GM12892 (cell line): ENCODE measurements around the gene RNF224.

ENCODE experiments used
- DNase-seq: peaks from one replicate; pipeline ENCODE4 v3.0.0; 2011; ENCODE audit not compliant: insufficient read length
- FAIRE-seq: peaks from 2 replicates; lab custom pipeline; 2011; peaks lifted over from hg19 to GRCh38; lab: Jason Lieb, UNC
- POLR2A ChIP-seq: IDR thresholded peaks from 2 replicates; pipeline ENCODE4 v1.6.1; 2011; ENCODE audit warnings: low read depth, low read length, control low read depth
- POLR2AphosphoS5 ChIP-seq: IDR thresholded peaks from 2 replicates; pipeline ENCODE4 v1.6.1; 2011; ENCODE audit warnings: low read depth, low read length, control low read depth
- TAF1 ChIP-seq: IDR thresholded peaks from 2 replicates; pipeline ENCODE4 v1.6.1; 2011; ENCODE audit warnings: low read depth, mild to moderate bottlenecking, control low read depth, low read length, borderline replicate concordance

RNF224 gene

GRCh38 chr9:137194909-137195308 is 32.4 kb upstream of the RNF224 start:
- TF ChIP-seq TAF1 = no peak
- TF ChIP-seq POLR2AphosphoS5 = no peak
- no peak for TF ChIP-seq POLR2A
- no peak for DNase-seq
- no peak for FAIRE-seq

GRCh38 chr9:137195525-137196220 is 31.6 kb upstream of the RNF224 start:
- DNase-seq = no peak
- TF ChIP-seq POLR2A = no peak
- TF ChIP-seq POLR2AphosphoS5 = no peak
- no peak for TF ChIP-seq TAF1
- no peak for FAIRE-seq

- TF ChIP-seq POLR2A (no peak), POLR2AphosphoS5 (no peak), TAF1 (no peak)
- no peak for FAIRE-seq
- DNase-seq = no peak
Observed at GRCh38 chr9:137198051-137198901, 29.0 kb upstream of the RNF224 start.

- DNase-seq (no peak), FAIRE-seq (no peak)
- TF ChIP-seq POLR2A (no peak), TAF1 (no peak), POLR2AphosphoS5 (no peak)
Observed at GRCh38 chr9:137198902-137199283, 28.4 kb upstream of the RNF224 start.

GRCh38 chr9:137199411-137200121 is 27.7 kb upstream of the RNF224 start:
- DNase-seq (no peak), FAIRE-seq (no peak)
- no peak for TF ChIP-seq POLR2A
- TF ChIP-seq POLR2AphosphoS5 = no peak
- TF ChIP-seq TAF1 = no peak

- peak; percentile 83; the same call in 1 of the 2 replicates for TF ChIP-seq TAF1
- TF ChIP-seq POLR2AphosphoS5 = peak; percentile 84
- peak; percentile 93 for TF ChIP-seq POLR2A
- FAIRE-seq (peak; percentile 97), DNase-seq (peak; percentile 100)
Observed at GRCh38 chr9:137200311-137201204, 26.7 kb upstream of the RNF224 start, which contains the start of gene TPRN. Gene TPRN, minus strand, starts transcription at chr9:137200741. Its CDS starts 30 bp downstream, at chr9:137200711.

- DNase-seq = no peak
- TF ChIP-seq POLR2AphosphoS5 (no peak), TAF1 (no peak), POLR2A (no peak)
- no peak for FAIRE-seq
Observed at GRCh38 chr9:137201205-137201868, 26.0 kb upstream of the RNF224 start.

GRCh38 chr9:137202966-137203365 is 24.3 kb upstream of the RNF224 start:
- FAIRE-seq = no peak
- no peak for TF ChIP-seq TAF1
- TF ChIP-seq POLR2A = no peak
- TF ChIP-seq POLR2AphosphoS5 = no peak

GRCh38 chr9:137204731-137205125 is 22.6 kb upstream of the RNF224 start:
- DNase-seq = no peak
- no peak for TF ChIP-seq POLR2AphosphoS5
- TF ChIP-seq POLR2A = no peak
- no peak for TF ChIP-seq TAF1
- FAIRE-seq = no peak

More at GRCh38 chr9:137202966-137203365, 24.3 kb upstream of the RNF224 start:
- DNase-seq = no peak
